Testis (tissue), 3 donors: ENCODE measurements around the gene CD44. TPM values are rescaled to one million over a fixed set of nuclear protein-coding genes. Genes with fewer than 3 reads are reported as not detected.

ENCODE experiments used
- DNase-seq: peaks from one replicate; pipeline ENCODE4 v3.0.0-alpha.2; 2019
- H3K27ac ChIP-seq, 2 donors: fragments of 200-600 bp; sonication (generic); one replicate each; pipeline ENCODE4 v1.5.1; 2019
- H3K27me3 ChIP-seq: fragments of 200-600 bp; sonication (generic); one replicate; pipeline ENCODE4 v1.5.1; 2019
- H3K36me3 ChIP-seq: fragments of 200-600 bp; sonication (generic); one replicate; pipeline ENCODE4 v1.5.1; 2017; ENCODE audit warnings: low read depth; ENCODE audit errors: missing control alignments
- H3K4me1 ChIP-seq: fragments of 200-600 bp; sonication (generic); one replicate; pipeline ENCODE4 v1.5.1; 2019
- H3K4me3 ChIP-seq, 2 donors: fragments of 200-600 bp; sonication (generic); one replicate each; pipeline ENCODE4 v1.5.1; 2017 to 2019
- H3K9me3 ChIP-seq: fragments of 200-600 bp; sonication (generic); one replicate; pipeline ENCODE4 v1.5.1; 2017
- POLR2A ChIP-seq: fragments of 450-650 bp; IDR thresholded peaks from one replicate; pipeline ENCODE4 v1.6.1; 2017; ENCODE audit warnings: antibody characterized with exemption, mild to moderate bottlenecking, moderate library complexity
- WGBS, 2 donors: methylation state at CpG; one replicate each; pipeline ENCODE4 v1.1.5; 2018; 5-methylcytosine and 5-hydroxymethylcytosine counted together
- intact Hi-C: fragments of 100-400 bp; cut with DNase I; formaldehyde crosslinking; loops from one replicate; pipeline ENCODE4 v1.15.1; 2023; ENCODE audit warnings: low total_unique reads
- polyA plus RNA-seq: library from polyadenylated mRNA; stranded (reverse); fragments of 350-450 nt; fragmentation: Illumina TruSeq; extraction: RNeasy Lipid Tissue Mini Kit (QIAGEN cat#74804); gene quantifications from one replicate; pipeline ENCODE4 v1.2.3, GENCODE V29; 2014; ENCODE audit warnings: low read depth, low replicate concordance; ENCODE audit not compliant: insufficient read depth
- total RNA-seq, 2 donors: library from RNA; depleted of rRNA; stranded (reverse); fragments of >200 nt; gene quantifications; one replicate each; pipeline ENCODE4 v1.2.3, GENCODE V29; 2016
- TF ChIP-seq, protein P1 (sequence below), 3 experiments: fragments of 450-650 bp in 2 of 3; fragments of 200-600 bp in 1 of 3; sonication (generic) in 1 of 3; IDR thresholded peaks; one replicate each; pipeline ENCODE4 v1.5.1; 2016 to 2019; ENCODE audit warnings: antibody characterized with exemption in 3 of 3, mild to moderate bottlenecking in 2 of 3, moderate library complexity in 1 of 3

The CD44 gene
- total and polyA plus RNA-seq, 3 donors from 2014 or later: 4.0 to 44.5 (median 13.4) TPM

DNA sequence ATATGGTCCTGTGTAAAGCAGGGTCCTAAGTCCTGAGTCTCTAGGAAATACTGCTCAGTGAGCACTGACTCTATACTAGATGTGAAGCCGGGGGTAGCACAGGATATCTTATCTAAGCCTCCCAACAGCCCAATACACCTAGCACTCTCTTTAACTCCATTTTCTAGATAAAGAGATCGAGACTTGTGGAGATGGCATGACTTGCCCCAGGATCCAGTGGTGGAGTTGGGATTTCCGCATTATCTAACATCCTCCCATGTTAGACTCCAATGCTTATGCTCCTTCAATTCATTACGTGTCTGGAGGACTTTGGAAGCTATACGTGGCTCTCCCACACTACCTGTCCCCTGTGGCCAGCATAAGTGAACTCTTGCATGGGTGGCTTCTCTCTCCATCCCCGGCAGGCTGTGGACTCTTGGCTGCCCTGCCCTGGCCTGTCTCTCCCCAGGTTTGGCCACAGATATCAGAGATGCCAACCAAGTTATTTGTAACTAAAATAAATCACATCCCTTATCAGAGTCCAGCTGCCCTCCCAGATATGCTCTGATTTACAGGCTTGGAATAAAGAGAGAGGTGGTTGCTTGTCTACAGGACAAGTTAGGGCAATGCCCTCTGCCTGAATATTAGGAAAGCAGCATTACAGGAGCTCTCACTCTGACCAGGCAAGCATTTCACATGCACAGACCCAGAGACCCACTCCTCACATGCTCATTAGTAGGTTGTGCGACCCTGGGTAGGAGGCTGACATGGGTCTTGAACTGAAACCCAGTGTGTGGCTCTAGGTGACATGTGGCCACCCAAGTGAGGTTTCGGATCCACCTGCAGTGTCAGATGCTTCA is 4.5 kb downstream of the CD44 start:
- H3K4me1 ChIP-seq: no peaks in the 10 kb centered on the region
- no peaks in the 10 kb centered on the region for H3K36me3 ChIP-seq
- TF ChIP-seq, protein P1, sequence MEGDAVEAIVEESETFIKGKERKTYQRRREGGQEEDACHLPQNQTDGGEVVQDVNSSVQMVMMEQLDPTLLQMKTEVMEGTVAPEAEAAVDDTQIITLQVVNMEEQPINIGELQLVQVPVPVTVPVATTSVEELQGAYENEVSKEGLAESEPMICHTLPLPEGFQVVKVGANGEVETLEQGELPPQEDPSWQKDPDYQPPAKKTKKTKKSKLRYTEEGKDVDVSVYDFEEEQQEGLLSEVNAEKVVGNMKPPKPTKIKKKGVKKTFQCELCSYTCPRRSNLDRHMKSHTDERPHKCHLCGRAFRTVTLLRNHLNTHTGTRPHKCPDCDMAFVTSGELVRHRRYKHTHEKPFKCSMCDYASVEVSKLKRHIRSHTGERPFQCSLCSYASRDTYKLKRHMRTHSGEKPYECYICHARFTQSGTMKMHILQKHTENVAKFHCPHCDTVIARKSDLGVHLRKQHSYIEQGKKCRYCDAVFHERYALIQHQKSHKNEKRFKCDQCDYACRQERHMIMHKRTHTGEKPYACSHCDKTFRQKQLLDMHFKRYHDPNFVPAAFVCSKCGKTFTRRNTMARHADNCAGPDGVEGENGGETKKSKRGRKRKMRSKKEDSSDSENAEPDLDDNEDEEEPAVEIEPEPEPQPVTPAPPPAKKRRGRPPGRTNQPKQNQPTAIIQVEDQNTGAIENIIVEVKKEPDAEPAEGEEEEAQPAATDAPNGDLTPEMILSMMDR (IDR thresholded peaks at IDR 0.05): no peak
- no peak for TF ChIP-seq POLR2A
- H3K4me3 ChIP-seq: no peak overlapping the region
- no peak overlapping the region for H3K27ac ChIP-seq
- no peaks in the 10 kb centered on the region for H3K9me3 ChIP-seq
- 78 to 80% methylated on average over 6 to 8 of the region's 8 CpGs for WGBS, 2 donors
- H3K27me3 ChIP-seq: no peaks in the 10 kb centered on the region
- intact Hi-C loops: no loop called here
- DNase-seq: no peak

GRCh38 chr11:35144136-35144741 is 5.3 kb downstream of the CD44 start:
- H3K4me1 ChIP-seq: no peaks in the 10 kb centered on the region
- intact Hi-C loops: no loop called here
- H3K27ac ChIP-seq: no peak overlapping the region
- no peak for DNase-seq
- no peak overlapping the region for H3K4me3 ChIP-seq
- TF ChIP-seq, protein P1 (IDR thresholded peaks at IDR 0.05): no peak
- TF ChIP-seq POLR2A: no peak
- no peaks in the 10 kb centered on the region for H3K36me3 ChIP-seq
- H3K9me3 ChIP-seq: no peaks in the 10 kb centered on the region
- 75 to 85% methylated on average over 10 of the region's 10 CpGs for WGBS, 2 donors
- H3K27me3 ChIP-seq: no peaks in the 10 kb centered on the region

DNA sequence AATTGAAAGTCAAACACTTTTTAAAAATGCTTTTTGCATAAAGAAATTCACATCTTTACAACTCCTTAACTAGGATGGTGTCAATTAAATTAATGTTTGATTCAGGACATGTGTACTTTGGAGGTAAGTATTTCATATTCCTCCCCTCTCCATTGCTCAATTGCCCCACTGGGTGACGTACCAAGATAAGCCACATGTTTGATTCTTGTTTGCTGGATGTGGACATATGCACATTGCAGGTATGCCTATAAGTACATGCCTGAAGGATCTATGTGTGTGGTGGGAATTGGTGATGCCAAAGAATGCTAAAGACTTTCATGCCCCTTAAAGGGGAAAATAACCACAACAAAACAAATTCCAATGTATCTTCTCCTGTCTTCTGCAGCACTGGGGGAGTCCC is 5.8 kb downstream of the CD44 start:
- H3K9me3 ChIP-seq: no peaks in the 10 kb centered on the region
- H3K4me1 ChIP-seq: no peaks in the 10 kb centered on the region
- H3K36me3 ChIP-seq: no peaks in the 10 kb centered on the region
- H3K27ac ChIP-seq: no peak overlapping the region
- DNase-seq: no peak
- 70 to 74% methylated on average over 1 of the region's 1 CpG for WGBS, 2 donors
- H3K4me3 ChIP-seq: no peak overlapping the region
- intact Hi-C loops: no loop called here
- TF ChIP-seq POLR2A: no peak
- TF ChIP-seq, protein P1 (IDR thresholded peaks at IDR 0.05): no peak
- no peaks in the 10 kb centered on the region for H3K27me3 ChIP-seq

- no peaks in the 10 kb centered on the region for H3K36me3 ChIP-seq
- H3K4me1 ChIP-seq: no peaks in the 10 kb centered on the region
- WGBS, 2 donors: 85% methylated on average over 2 of the region's 2 CpGs; no CpG with 5 or more reads in 1 of the 2 donors
- no peaks in the 10 kb centered on the region for H3K9me3 ChIP-seq
- no peak for DNase-seq
- TF ChIP-seq, protein P1 (IDR thresholded peaks at IDR 0.05): no peak
- no peak for TF ChIP-seq POLR2A
- H3K4me3 ChIP-seq: no peak overlapping the region
- H3K27ac ChIP-seq: no peak overlapping the region
- intact Hi-C loops: no loop called here
- no peaks in the 10 kb centered on the region for H3K27me3 ChIP-seq
These were observed 6.3 kb downstream of the CD44 start for GRCh38 chr11:35145271-35145670.
